ENCODE data around the gene ZNF805. TPM values are rescaled to one million over a fixed set of nuclear protein-coding genes. Genes with fewer than 3 reads are reported as not detected.
A peak's percentile ranks its signal among the peaks of the same experiment; 100 is the strongest.
"Not testable (repeated sequence)": the region's sequence is repeated elsewhere in the genome, so short reads cannot be mapped to it uniquely, and the experiment has no call there.

ZNF805 gene
- total and polyA plus RNA-seq, 2 experiments from 2014 or later = 4.8 to 20.2 TPM

DNA sequence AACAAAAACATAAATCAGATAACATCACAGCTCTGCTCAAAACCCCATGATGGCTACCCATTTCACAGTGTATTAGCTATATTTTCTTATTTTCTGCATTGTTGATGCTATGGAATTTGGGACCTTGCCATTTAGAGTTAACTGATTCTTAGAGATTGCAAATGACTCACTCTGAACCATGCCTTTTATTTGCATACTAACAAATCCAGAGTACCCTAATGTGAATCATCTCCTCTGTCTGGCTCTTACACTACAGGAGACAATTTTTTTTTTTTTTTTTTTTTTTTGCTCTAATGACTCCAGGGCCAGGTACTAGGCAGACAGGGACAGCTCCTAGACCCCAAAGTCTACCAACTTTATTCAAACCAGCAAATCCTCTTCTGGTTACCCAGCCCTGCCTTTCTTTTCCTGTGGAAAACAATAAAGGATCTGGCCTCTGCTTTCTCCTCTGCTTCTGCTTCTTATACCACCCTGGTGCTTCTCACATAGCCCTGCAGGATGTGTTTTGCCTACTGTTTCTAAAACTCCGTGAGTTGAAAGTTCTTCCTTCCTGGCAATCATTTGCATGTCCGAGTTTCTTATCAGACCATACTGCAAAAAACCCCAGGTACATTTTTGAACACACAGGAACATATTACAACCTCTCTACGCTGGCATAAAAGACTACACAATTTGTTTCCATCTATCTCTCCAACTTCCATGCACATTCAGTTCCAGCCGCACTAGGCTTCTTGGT lies 29.3 kb downstream of the ZNF805 start:
- Histone ChIP-seq H3K4me1 (ENCODE audit: low read depth) (no peaks in the 10 kb centered on the region), H3K4me3 (no peak overlapping the region), H3K27me3 (no peaks in the 10 kb centered on the region), H3K27ac (no peak overlapping the region), H3K9me3 (ENCODE audit: low read depth) (no peaks in the 10 kb centered on the region), H3K36me3 (no peaks in the 10 kb centered on the region)
- TF ChIP-seq, protein P1, sequence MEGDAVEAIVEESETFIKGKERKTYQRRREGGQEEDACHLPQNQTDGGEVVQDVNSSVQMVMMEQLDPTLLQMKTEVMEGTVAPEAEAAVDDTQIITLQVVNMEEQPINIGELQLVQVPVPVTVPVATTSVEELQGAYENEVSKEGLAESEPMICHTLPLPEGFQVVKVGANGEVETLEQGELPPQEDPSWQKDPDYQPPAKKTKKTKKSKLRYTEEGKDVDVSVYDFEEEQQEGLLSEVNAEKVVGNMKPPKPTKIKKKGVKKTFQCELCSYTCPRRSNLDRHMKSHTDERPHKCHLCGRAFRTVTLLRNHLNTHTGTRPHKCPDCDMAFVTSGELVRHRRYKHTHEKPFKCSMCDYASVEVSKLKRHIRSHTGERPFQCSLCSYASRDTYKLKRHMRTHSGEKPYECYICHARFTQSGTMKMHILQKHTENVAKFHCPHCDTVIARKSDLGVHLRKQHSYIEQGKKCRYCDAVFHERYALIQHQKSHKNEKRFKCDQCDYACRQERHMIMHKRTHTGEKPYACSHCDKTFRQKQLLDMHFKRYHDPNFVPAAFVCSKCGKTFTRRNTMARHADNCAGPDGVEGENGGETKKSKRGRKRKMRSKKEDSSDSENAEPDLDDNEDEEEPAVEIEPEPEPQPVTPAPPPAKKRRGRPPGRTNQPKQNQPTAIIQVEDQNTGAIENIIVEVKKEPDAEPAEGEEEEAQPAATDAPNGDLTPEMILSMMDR (IDR thresholded peaks at IDR 0.05; ENCODE audit: low read depth, low read length) = no peak
- peak in 1 of 2 donors; percentile 76 for DNase-seq (ENCODE audit: low read depth in 1 of 2, low spot score in 1 of 2)

DNA sequence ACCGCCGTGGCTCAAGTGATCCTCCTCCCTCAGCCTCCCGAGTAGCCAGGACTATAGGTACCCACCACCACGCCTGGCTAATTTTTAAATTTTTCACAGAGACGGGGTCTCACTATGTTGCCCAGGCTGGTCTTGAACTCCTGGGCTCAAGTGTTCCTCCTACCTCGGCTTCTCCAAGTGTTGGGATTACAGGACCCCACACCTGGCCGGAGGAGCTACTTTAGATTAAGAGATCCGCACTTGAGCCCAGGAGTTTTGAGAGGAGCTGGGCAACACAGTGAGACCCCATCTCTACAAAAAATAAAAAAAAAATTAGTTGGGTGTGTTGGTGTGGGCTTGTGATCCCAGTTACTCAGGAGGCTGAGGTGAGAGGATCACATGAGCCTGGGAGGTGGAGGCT lies 30.8 kb downstream of the ZNF805 start:
- Histone ChIP-seq H3K27me3 (no peaks in the 10 kb centered on the region), H3K4me1 (ENCODE audit: low read depth) (no peaks in the 10 kb centered on the region), H3K27ac (no peak overlapping the region), H3K9me3 (ENCODE audit: low read depth) (no peaks in the 10 kb centered on the region), H3K4me3 (no peak overlapping the region), H3K36me3 (no peaks in the 10 kb centered on the region)
- TF ChIP-seq, protein P1 (IDR thresholded peaks at IDR 0.05; ENCODE audit: low read depth, low read length) = no peak
- no peak for DNase-seq (ENCODE audit: low read depth in 1 of 2, low spot score in 1 of 2)

DNA sequence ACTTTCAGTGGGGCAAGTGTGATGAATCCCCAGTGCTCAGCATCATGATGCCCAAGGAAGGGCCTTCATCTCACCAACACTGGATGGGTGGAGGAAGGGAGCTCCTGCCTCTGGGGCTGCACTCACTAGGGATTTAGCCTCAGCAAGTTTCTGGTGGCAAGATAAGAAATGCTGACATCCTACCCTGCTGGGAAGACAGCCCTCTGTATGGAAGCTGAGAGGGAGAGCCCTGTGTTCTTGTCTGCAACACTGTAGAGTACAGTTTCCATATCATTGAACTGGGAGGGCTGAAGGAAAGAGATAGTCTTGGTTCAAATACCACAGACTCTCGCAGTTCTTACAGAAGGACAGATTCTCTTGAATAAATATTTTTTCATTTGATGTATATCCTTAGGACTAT lies 32.6 kb downstream of the ZNF805 start:
- no peak overlapping the region for H3K4me3 ChIP-seq
- no peaks in the 10 kb centered on the region for H3K9me3 ChIP-seq (ENCODE audit: low read depth)

DNA sequence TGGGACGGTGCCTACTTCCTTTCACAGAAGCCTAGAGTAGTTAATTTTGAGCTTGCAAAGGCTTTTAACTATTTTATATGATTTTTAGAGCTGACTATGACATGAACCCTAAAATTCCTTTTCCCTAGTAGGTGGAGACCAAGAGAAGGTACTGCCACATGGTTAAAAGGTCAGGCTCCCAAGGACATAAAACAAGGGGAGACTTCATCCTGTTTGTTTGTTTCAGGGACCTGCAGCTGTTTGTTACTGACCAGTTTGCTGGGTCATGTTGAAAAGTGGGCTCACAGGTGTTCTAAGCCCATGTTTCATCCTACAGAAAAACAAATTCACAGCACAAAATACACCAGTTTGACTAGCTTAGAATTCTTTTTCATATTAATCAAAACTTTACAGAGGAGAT lies 36.0 kb downstream of the ZNF805 start:
- TF ChIP-seq, protein P1 (IDR thresholded peaks at IDR 0.05; ENCODE audit: low read depth, low read length) = no peak
- no peak overlapping the region for H3K4me3 ChIP-seq
- H3K27ac ChIP-seq = no peak overlapping the region
- no peaks in the 10 kb centered on the region for H3K27me3 ChIP-seq
- no peaks in the 10 kb centered on the region for H3K9me3 ChIP-seq (ENCODE audit: low read depth)
- DNase-seq (ENCODE audit: low read depth in 1 of 2, low spot score in 1 of 2) = no peak
- H3K4me1 ChIP-seq (ENCODE audit: low read depth) = peaks cover 8% of the 10 kb centered on the region
- H3K36me3 ChIP-seq = no peaks in the 10 kb centered on the region

More for the DNA sequence above, 32.6 kb downstream of the ZNF805 start:
- TF ChIP-seq, protein P1 (IDR thresholded peaks at IDR 0.05; ENCODE audit: low read depth, low read length) = no peak
- Histone ChIP-seq H3K27ac (no peak overlapping the region), H3K4me1 (ENCODE audit: low read depth) (no peaks in the 10 kb centered on the region), H3K36me3 (no peaks in the 10 kb centered on the region), H3K27me3 (no peaks in the 10 kb centered on the region)
- no peak for DNase-seq (ENCODE audit: low read depth in 1 of 2, low spot score in 1 of 2)

DNA sequence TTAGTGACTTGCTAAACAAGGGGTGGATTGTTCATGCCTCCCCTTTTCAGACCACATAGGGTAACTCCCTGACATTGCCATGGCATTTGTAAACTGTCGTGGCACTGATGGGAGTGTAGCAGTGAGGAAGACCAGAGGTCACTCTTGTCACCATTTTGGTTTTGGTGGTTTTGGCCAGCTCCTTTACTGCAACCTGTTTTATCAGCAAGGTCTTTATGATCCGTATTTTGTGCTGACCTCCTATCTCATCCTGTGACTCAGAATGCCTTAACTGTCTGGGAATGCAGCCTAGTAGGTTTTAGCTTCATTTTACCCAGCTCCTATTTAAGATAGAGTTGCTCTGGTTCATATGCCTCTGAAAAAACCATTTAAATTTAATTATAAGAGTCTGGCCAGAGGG lies 38.0 kb downstream of the ZNF805 start:
- peaks cover 16% of the 10 kb centered on the region for H3K4me1 ChIP-seq (ENCODE audit: low read depth)
- not testable (repeated sequence) for H3K36me3 ChIP-seq; H3K4me3 ChIP-seq; H3K27ac ChIP-seq; H3K27me3 ChIP-seq; H3K9me3 ChIP-seq (ENCODE audit: low read depth)
- DNase-seq (ENCODE audit: low read depth in 1 of 2, low spot score in 1 of 2) = peak in 1 of 2 donors; percentile 63

DNA sequence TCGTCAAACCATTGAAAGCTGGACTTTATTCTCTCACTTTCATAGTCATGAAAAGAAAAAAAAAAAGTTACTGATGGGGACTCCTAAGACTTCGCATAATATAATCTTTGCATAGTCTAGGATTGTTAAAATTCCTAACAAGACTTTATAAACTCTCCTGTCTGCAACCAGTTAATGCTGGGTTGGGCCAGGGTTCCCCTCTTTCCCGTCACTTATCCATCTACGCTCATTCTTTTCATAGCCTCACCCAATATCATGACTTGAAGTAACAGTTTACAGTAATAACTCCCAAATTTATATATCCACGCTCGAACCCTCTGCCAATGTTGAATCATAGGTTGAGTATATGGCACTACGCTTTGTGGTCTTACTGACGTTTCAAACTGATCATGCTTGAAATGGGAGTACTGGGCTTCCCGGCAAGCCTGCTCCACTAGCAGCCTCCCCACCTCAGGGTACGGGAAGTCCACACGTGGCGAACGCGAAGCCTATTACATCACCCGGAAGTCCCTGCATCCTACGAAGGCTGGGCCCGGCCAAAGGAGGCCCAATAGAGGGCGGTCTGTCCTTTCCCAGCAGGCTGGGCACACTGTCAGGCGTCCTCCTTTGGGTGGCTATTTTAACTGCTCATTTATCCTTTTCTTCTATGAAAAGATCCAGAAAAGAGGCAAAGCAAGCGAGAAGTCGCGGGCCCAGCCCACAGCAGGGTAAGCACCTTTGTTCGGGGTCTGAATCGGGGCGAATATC lies 39.2 kb downstream of the ZNF805 start:
- Histone ChIP-seq H3K27me3 (no peaks in the 10 kb centered on the region), H3K4me3 (peak overlapping the region; percentile 98), H3K36me3 (no peaks in the 10 kb centered on the region), H3K27ac (peak overlapping the region; percentile 99), H3K4me1 (ENCODE audit: low read depth) (peaks cover 16% of the 10 kb centered on the region), H3K9me3 (ENCODE audit: low read depth) (no peaks in the 10 kb centered on the region)
- TF ChIP-seq, protein P1 (IDR thresholded peaks at IDR 0.05; ENCODE audit: low read depth, low read length) = peak; percentile 40
- peak; percentile 95 to 98 for DNase-seq (ENCODE audit: low read depth in 1 of 2, low spot score in 1 of 2)
